A549 (cell line): ENCODE results near the gene HPRT1.

Experiments used
- EP300 ChIP-seq, 2 experiments: fragments of >200 bp; sonication (Bioruptor Twin); formaldehyde crosslinking; IDR thresholded peaks; 2 replicates in 1 of 2; 3 replicates in 1 of 2; pipeline ENCODE4 v1.6.1; 2016 to 2017
- ESRRA ChIP-seq: fragments of 150-350 bp; IDR thresholded peaks from 2 replicates; pipeline ENCODE4 v1.6.1; 2014; ENCODE audit warnings: mild to moderate bottlenecking, low read length, borderline replicate concordance
- FOSL2 ChIP-seq, 2 experiments: fragments of 450-650 bp in 1 of 2; fragments of >200 bp in 1 of 2; sonication (Bioruptor Twin) in 1 of 2; formaldehyde crosslinking; IDR thresholded peaks; 2 replicates each; pipeline versions ENCODE4 v1.5.0 to v1.6.1; 2016 to 2020; ENCODE audit warnings: mild to moderate bottlenecking in 1 of 2, moderate library complexity in 1 of 2
- HDAC2 ChIP-seq: fragments of 200-600 bp; sonication (generic); IDR thresholded peaks from 2 replicates; pipeline ENCODE4 v1.6.1; 2016
- MAZ ChIP-seq: fragments of 150-350 bp; IDR thresholded peaks from 2 replicates; pipeline ENCODE4 v1.6.1; 2014; ENCODE audit warnings: antibody characterized with exemption, low read depth, low read length, borderline replicate concordance
- NR3C1 ChIP-seq: fragments of >200 bp; sonication (Bioruptor Twin); formaldehyde crosslinking; IDR thresholded peaks from 3 replicates; pipeline ENCODE4 v1.6.1; 2017
- POLR2A ChIP-seq: IDR thresholded peaks from 2 replicates; pipeline ENCODE4 v1.6.1; 2012; ENCODE audit warnings: mild to moderate bottlenecking, low read length
- RCOR1 ChIP-seq: fragments of 150-350 bp; IDR thresholded peaks from 2 replicates; pipeline ENCODE4 v1.6.1; 2014; ENCODE audit warnings: antibody characterized with exemption, low read length, low read depth
- RNF2 ChIP-seq: fragments of 200-600 bp; sonication (generic); IDR thresholded peaks from 2 replicates; pipeline ENCODE4 v1.6.1; 2016; ENCODE audit warnings: low read depth, mild to moderate bottlenecking, antibody characterized with exemption, moderate library complexity, borderline replicate concordance
- SMC3 ChIP-seq: fragments of >200 bp; sonication (Bioruptor Twin); formaldehyde crosslinking; IDR thresholded peaks from 3 replicates; pipeline ENCODE4 v1.6.1; 2018; ENCODE audit warnings: inconsistent platforms
- TF ChIP-seq, protein P1 (sequence below): fragments of 150-350 bp; IDR thresholded peaks from 2 replicates; pipeline ENCODE4 v1.6.1; 2014; ENCODE audit warnings: low read depth, mild to moderate bottlenecking, low read length
- TF ChIP-seq, protein P2 (sequence below): fragments of >200 bp; sonication (Bioruptor Twin); formaldehyde crosslinking; IDR thresholded peaks from 3 replicates; pipeline ENCODE4 v1.5.1; 2016
- TF ChIP-seq, protein P3 (sequence below): IDR thresholded peaks from 2 replicates; pipeline ENCODE4 v1.6.1; 2012; ENCODE audit warnings: low read depth, borderline replicate concordance
- TF ChIP-seq, protein P4 (sequence below): fragments of 200-600 bp; sonication (generic); IDR thresholded peaks from 2 replicates; pipeline ENCODE4 v1.6.1; 2016; ENCODE audit warnings: antibody characterized with exemption, mild to moderate bottlenecking, moderate library complexity

DNA sequence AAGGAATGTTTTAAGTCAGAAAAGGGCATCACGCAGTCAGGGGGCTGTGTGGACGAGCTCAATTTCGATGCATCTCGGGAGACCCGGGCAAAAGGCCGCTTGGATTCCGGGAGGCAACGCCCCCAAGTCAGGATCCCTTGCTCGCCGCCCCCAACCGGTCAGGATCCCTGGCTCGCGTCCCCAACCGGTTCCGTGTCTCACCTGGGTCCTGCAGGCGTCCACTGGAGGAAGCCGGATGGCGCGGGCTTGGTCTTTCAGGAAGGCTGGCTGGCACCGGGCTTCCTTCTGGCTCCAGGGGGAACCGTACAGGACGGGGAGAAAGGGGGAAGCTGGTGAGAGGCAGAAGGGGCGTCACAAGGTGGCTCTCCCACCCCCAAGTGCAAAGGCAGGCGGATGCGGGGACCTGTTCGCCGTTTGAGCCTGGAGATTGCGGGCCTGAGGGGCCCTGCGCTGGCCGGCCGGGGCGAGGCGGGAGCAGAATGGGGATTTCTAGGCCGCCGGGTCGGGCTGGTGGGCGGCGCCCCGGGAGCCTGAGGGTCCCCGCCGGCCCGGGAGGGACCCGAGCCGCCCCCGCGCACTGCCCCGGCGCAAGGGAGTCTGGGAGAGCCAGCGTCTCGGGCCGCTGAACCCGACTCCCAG lies 84.7 kb downstream of the HPRT1 start:
- TF ChIP-seq, protein P1, sequence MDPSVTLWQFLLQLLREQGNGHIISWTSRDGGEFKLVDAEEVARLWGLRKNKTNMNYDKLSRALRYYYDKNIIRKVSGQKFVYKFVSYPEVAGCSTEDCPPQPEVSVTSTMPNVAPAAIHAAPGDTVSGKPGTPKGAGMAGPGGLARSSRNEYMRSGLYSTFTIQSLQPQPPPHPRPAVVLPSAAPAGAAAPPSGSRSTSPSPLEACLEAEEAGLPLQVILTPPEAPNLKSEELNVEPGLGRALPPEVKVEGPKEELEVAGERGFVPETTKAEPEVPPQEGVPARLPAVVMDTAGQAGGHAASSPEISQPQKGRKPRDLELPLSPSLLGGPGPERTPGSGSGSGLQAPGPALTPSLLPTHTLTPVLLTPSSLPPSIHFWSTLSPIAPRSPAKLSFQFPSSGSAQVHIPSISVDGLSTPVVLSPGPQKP = no peak
- TF ChIP-seq, protein P2, sequence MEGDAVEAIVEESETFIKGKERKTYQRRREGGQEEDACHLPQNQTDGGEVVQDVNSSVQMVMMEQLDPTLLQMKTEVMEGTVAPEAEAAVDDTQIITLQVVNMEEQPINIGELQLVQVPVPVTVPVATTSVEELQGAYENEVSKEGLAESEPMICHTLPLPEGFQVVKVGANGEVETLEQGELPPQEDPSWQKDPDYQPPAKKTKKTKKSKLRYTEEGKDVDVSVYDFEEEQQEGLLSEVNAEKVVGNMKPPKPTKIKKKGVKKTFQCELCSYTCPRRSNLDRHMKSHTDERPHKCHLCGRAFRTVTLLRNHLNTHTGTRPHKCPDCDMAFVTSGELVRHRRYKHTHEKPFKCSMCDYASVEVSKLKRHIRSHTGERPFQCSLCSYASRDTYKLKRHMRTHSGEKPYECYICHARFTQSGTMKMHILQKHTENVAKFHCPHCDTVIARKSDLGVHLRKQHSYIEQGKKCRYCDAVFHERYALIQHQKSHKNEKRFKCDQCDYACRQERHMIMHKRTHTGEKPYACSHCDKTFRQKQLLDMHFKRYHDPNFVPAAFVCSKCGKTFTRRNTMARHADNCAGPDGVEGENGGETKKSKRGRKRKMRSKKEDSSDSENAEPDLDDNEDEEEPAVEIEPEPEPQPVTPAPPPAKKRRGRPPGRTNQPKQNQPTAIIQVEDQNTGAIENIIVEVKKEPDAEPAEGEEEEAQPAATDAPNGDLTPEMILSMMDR = no peak
- TF ChIP-seq HDAC2 = no peak
- TF ChIP-seq EP300 (IDR thresholded peaks at IDR 0.05) = no peak
- TF ChIP-seq, protein P3, sequence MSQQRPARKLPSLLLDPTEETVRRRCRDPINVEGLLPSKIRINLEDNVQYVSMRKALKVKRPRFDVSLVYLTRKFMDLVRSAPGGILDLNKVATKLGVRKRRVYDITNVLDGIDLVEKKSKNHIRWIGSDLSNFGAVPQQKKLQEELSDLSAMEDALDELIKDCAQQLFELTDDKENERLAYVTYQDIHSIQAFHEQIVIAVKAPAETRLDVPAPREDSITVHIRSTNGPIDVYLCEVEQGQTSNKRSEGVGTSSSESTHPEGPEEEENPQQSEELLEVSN = no peak
- no peak for TF ChIP-seq FOSL2 (IDR thresholded peaks at IDR 0.05)
- no peak for TF ChIP-seq FOSL2 (CRISPR knock-in tag; IDR thresholded peaks at IDR 0.05)
- TF ChIP-seq POLR2A = no peak
- TF ChIP-seq NR3C1 = no peak
- TF ChIP-seq, protein P4, sequence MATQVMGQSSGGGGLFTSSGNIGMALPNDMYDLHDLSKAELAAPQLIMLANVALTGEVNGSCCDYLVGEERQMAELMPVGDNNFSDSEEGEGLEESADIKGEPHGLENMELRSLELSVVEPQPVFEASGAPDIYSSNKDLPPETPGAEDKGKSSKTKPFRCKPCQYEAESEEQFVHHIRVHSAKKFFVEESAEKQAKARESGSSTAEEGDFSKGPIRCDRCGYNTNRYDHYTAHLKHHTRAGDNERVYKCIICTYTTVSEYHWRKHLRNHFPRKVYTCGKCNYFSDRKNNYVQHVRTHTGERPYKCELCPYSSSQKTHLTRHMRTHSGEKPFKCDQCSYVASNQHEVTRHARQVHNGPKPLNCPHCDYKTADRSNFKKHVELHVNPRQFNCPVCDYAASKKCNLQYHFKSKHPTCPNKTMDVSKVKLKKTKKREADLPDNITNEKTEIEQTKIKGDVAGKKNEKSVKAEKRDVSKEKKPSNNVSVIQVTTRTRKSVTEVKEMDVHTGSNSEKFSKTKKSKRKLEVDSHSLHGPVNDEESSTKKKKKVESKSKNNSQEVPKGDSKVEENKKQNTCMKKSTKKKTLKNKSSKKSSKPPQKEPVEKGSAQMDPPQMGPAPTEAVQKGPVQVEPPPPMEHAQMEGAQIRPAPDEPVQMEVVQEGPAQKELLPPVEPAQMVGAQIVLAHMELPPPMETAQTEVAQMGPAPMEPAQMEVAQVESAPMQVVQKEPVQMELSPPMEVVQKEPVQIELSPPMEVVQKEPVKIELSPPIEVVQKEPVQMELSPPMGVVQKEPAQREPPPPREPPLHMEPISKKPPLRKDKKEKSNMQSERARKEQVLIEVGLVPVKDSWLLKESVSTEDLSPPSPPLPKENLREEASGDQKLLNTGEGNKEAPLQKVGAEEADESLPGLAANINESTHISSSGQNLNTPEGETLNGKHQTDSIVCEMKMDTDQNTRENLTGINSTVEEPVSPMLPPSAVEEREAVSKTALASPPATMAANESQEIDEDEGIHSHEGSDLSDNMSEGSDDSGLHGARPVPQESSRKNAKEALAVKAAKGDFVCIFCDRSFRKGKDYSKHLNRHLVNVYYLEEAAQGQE = no peak
- no peak for TF ChIP-seq MAZ
- TF ChIP-seq SMC3 = no peak
- TF ChIP-seq RNF2 = no peak
- TF ChIP-seq ESRRA = no peak
- TF ChIP-seq RCOR1 = no peak
